Activated T-helper 1 cell treated with anti-CD3 and anti-CD28 coated beads, Interleukin-12 subunit alpha, Interleukin-12 subunit beta, Interleukin-2, Interleukin-4 antibody, amounts not matched to agents 30 ng/mL and 10 ng/mL and 1 ng/mL, durations not matched to agents 14 hours and 24 hours and 36 hours (primary cell): ENCODE data around the gene WDFY1. TPM values are rescaled to one million over a fixed set of nuclear protein-coding genes. Genes with fewer than 3 reads are reported as not detected.
"Not testable (repeated sequence)": the region's sequence is repeated elsewhere in the genome, so short reads cannot be mapped to it uniquely, and the experiment has no call there.

Source experiments
- DNase-seq: peaks from one replicate; pipeline ENCODE4 v3.0.0; 2021; ENCODE audit warnings: low spot score
- H3K27ac Mint-ChIP-seq: one replicate; pipeline ENCODE4 v1.8.0; 2021; ENCODE audit warnings: mild to moderate bottlenecking, mixed read lengths
- H3K27me3 Mint-ChIP-seq: one replicate; pipeline ENCODE4 v1.8.0; 2022; ENCODE audit warnings: mild to moderate bottlenecking, moderate library complexity, mixed read lengths; ENCODE audit not compliant: insufficient read depth
- H3K36me3 Mint-ChIP-seq: one replicate; pipeline ENCODE4 v1.8.0; 2021; ENCODE audit warnings: low read depth, mixed read lengths
- H3K4me1 Mint-ChIP-seq: one replicate; pipeline ENCODE4 v1.8.0; 2021; ENCODE audit warnings: low read depth, mixed read lengths
- H3K4me3 Mint-ChIP-seq: one replicate; pipeline ENCODE4 v1.8.0; 2021; ENCODE audit warnings: mild to moderate bottlenecking, moderate library complexity, mixed read lengths
- H3K9me3 Mint-ChIP-seq: one replicate; pipeline ENCODE4 v1.8.0; 2021; ENCODE audit warnings: mixed read lengths
- intact Hi-C: fragments of 100-400 bp; cut with micrococcal nuclease; formaldehyde crosslinking; loops from one replicate; pipeline ENCODE4 v1.15.1; 2024
- total RNA-seq: library from RNA; stranded (reverse); gene quantifications from 2 replicates; pipeline ENCODE4 v1.2.3, GENCODE V29; 2022

The WDFY1 gene
- total RNA-seq, 1 donor from 2014 or later = 21.8 TPM

- H3K9me3 Mint-ChIP-seq, H3K27ac Mint-ChIP-seq, intact Hi-C loops, H3K27me3 Mint-ChIP-seq, H3K4me1 Mint-ChIP-seq, H3K4me3 Mint-ChIP-seq, DNase-seq: not testable (repeated sequence)
- peaks cover 32% of the 10 kb centered on the region for H3K36me3 Mint-ChIP-seq
Observed at GRCh38 chr2:223872772-223873171, 72.4 kb downstream of the WDFY1 start.

- DNase-seq, H3K4me3 Mint-ChIP-seq, H3K4me1 Mint-ChIP-seq, intact Hi-C loops, H3K27me3 Mint-ChIP-seq, H3K27ac Mint-ChIP-seq, H3K9me3 Mint-ChIP-seq: not testable (repeated sequence)
- peaks cover 22% of the 10 kb centered on the region for H3K36me3 Mint-ChIP-seq
Observed at GRCh38 chr2:223871661-223872060, 73.5 kb downstream of the WDFY1 start.

GRCh38 chr2:223870840-223871611 lies 74.1 kb downstream of the WDFY1 start:
- Mint-ChIP-seq H3K27ac (no peak overlapping the region), H3K27me3 (no peaks in the 10 kb centered on the region), H3K4me3 (no peak overlapping the region), H3K4me1 (peaks cover 9% of the 10 kb centered on the region), H3K36me3 (peaks cover 20% of the 10 kb centered on the region), H3K9me3 (no peaks in the 10 kb centered on the region)
- no peak for DNase-seq
- intact Hi-C loops = no loop called here

GRCh38 chr2:223868005-223868404 lies 77.1 kb downstream of the WDFY1 start:
- intact Hi-C loops = no loop called here
- no peak overlapping the region for H3K27ac Mint-ChIP-seq
- H3K4me1 Mint-ChIP-seq = peaks cover 24% of the 10 kb centered on the region

GRCh38 chr2:223865907-223866508 lies 79.1 kb downstream of the WDFY1 start:
- H3K9me3 Mint-ChIP-seq = no peaks in the 10 kb centered on the region
- intact Hi-C loops = no loop called here
- H3K4me3 Mint-ChIP-seq = no peak overlapping the region

More at GRCh38 chr2:223868005-223868404, 77.1 kb downstream of the WDFY1 start:
- no peaks in the 10 kb centered on the region for H3K9me3 Mint-ChIP-seq
- H3K4me3 Mint-ChIP-seq = no peak overlapping the region
- DNase-seq = no peak
- no peaks in the 10 kb centered on the region for H3K27me3 Mint-ChIP-seq
- H3K36me3 Mint-ChIP-seq = peaks cover 16% of the 10 kb centered on the region

GRCh38 chr2:223865124-223865523 lies 80.0 kb downstream of the WDFY1 start:
- peaks cover 13% of the 10 kb centered on the region for H3K36me3 Mint-ChIP-seq
- H3K27ac Mint-ChIP-seq = peak overlapping the region; percentile 32
- no peaks in the 10 kb centered on the region for H3K27me3 Mint-ChIP-seq
- DNase-seq = peak; percentile 6
- H3K9me3 Mint-ChIP-seq = no peaks in the 10 kb centered on the region
- intact Hi-C loops = no loop called here
- H3K4me1 Mint-ChIP-seq = peaks cover 24% of the 10 kb centered on the region
- H3K4me3 Mint-ChIP-seq = peak overlapping the region; percentile 35

More at GRCh38 chr2:223865907-223866508, 79.1 kb downstream of the WDFY1 start:
- Mint-ChIP-seq H3K27me3 (no peaks in the 10 kb centered on the region), H3K4me1 (peaks cover 24% of the 10 kb centered on the region), H3K27ac (peak overlapping the region; percentile 15), H3K36me3 (peaks cover 13% of the 10 kb centered on the region)
- DNase-seq = no peak

GRCh38 chr2:223863491-223863890 lies 81.6 kb downstream of the WDFY1 start:
- Mint-ChIP-seq H3K4me3 (no peak overlapping the region), H3K27me3 (no peaks in the 10 kb centered on the region), H3K9me3 (no peaks in the 10 kb centered on the region), H3K4me1 (peaks cover 24% of the 10 kb centered on the region), H3K36me3 (peaks cover 9% of the 10 kb centered on the region), H3K27ac (no peak overlapping the region)
- intact Hi-C loops = no loop called here
- no peak for DNase-seq

- Mint-ChIP-seq H3K27ac (no peak overlapping the region), H3K27me3 (no peaks in the 10 kb centered on the region), H3K9me3 (no peaks in the 10 kb centered on the region), H3K36me3 (peaks cover 9% of the 10 kb centered on the region), H3K4me3 (no peak overlapping the region), H3K4me1 (peaks cover 16% of the 10 kb centered on the region)
- DNase-seq = no peak
- intact Hi-C loops = no loop called here
Observed at GRCh38 chr2:223860809-223861738, 84.1 kb downstream of the WDFY1 start.

GRCh38 chr2:223859070-223859469 lies 86.1 kb downstream of the WDFY1 start:
- no peak for DNase-seq
- Mint-ChIP-seq H3K27ac (no peak overlapping the region), H3K36me3 (peaks cover 3% of the 10 kb centered on the region), H3K4me3 (no peak overlapping the region), H3K9me3 (no peaks in the 10 kb centered on the region), H3K27me3 (no peaks in the 10 kb centered on the region), H3K4me1 (no peaks in the 10 kb centered on the region)
- intact Hi-C loops = no loop called here

GRCh38 chr2:223856584-223856983 lies 88.6 kb downstream of the WDFY1 start:
- intact Hi-C loops = no loop called here
- Mint-ChIP-seq H3K27me3 (no peaks in the 10 kb centered on the region), H3K36me3 (peaks cover 9% of the 10 kb centered on the region), H3K4me1 (peaks cover 2% of the 10 kb centered on the region), H3K9me3 (no peaks in the 10 kb centered on the region), H3K27ac (no peak overlapping the region), H3K4me3 (no peak overlapping the region)
- DNase-seq = no peak

- H3K4me3 Mint-ChIP-seq = no peak overlapping the region
- intact Hi-C loops = no loop called here
- peaks cover 7% of the 10 kb centered on the region for H3K4me1 Mint-ChIP-seq
- no peak overlapping the region for H3K27ac Mint-ChIP-seq
- DNase-seq = no peak
- peaks cover 5% of the 10 kb centered on the region for H3K9me3 Mint-ChIP-seq
- H3K27me3 Mint-ChIP-seq = no peaks in the 10 kb centered on the region
- peaks cover 11% of the 10 kb centered on the region for H3K36me3 Mint-ChIP-seq
Observed at GRCh38 chr2:223856021-223856420, 89.1 kb downstream of the WDFY1 start.

GRCh38 chr2:223855426-223855825 lies 89.7 kb downstream of the WDFY1 start:
- no peak overlapping the region for H3K27ac Mint-ChIP-seq
- H3K27me3 Mint-ChIP-seq = no peaks in the 10 kb centered on the region
- H3K9me3 Mint-ChIP-seq = peaks cover 11% of the 10 kb centered on the region
- no peak overlapping the region for H3K4me3 Mint-ChIP-seq
- intact Hi-C loops = no loop called here
- DNase-seq = no peak
- peaks cover 13% of the 10 kb centered on the region for H3K4me1 Mint-ChIP-seq
- peaks cover 14% of the 10 kb centered on the region for H3K36me3 Mint-ChIP-seq

- DNase-seq = no peak
- Mint-ChIP-seq H3K4me3 (no peak overlapping the region), H3K4me1 (peaks cover 14% of the 10 kb centered on the region), H3K36me3 (peaks cover 18% of the 10 kb centered on the region), H3K27me3 (no peaks in the 10 kb centered on the region), H3K27ac (no peak overlapping the region), H3K9me3 (peaks cover 16% of the 10 kb centered on the region)
- intact Hi-C loops = no loop called here
Observed at GRCh38 chr2:223854741-223855140, 90.4 kb downstream of the WDFY1 start.
